GM12873 (cell line): ENCODE data around the gene BCL11A.

Experiments
- TF ChIP-seq, protein P1 (sequence below): IDR thresholded peaks from 2 replicates; pipeline ENCODE4 v1.5.1; 2012; ENCODE audit warnings: low read depth, mild to moderate bottlenecking, moderate library complexity, low read length, control low read depth; ENCODE audit not compliant: insufficient read depth; ENCODE audit errors: missing control alignments

BCL11A gene

DNA sequence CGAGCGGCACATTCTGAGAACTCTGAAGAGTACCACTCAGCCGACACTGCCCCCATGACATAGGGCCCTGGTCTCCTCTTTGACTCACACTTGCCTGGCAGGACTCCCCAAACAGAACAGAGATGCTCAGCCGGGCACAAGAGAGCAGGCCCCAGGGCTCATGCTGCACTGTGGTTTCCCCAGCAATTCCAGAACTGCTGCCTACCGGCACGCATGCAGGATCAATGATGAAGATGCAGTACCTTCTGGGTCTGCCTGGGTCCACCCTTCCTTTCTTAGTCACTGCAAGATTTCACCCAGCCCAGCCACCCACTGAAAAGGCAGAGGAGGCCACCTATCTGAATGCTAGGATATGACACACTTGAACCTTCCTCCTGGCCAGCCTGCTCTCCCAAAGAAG is 49.4 kb downstream of the BCL11A start:
- TF ChIP-seq, protein P1, sequence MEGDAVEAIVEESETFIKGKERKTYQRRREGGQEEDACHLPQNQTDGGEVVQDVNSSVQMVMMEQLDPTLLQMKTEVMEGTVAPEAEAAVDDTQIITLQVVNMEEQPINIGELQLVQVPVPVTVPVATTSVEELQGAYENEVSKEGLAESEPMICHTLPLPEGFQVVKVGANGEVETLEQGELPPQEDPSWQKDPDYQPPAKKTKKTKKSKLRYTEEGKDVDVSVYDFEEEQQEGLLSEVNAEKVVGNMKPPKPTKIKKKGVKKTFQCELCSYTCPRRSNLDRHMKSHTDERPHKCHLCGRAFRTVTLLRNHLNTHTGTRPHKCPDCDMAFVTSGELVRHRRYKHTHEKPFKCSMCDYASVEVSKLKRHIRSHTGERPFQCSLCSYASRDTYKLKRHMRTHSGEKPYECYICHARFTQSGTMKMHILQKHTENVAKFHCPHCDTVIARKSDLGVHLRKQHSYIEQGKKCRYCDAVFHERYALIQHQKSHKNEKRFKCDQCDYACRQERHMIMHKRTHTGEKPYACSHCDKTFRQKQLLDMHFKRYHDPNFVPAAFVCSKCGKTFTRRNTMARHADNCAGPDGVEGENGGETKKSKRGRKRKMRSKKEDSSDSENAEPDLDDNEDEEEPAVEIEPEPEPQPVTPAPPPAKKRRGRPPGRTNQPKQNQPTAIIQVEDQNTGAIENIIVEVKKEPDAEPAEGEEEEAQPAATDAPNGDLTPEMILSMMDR, result peak; percentile 40

DNA sequence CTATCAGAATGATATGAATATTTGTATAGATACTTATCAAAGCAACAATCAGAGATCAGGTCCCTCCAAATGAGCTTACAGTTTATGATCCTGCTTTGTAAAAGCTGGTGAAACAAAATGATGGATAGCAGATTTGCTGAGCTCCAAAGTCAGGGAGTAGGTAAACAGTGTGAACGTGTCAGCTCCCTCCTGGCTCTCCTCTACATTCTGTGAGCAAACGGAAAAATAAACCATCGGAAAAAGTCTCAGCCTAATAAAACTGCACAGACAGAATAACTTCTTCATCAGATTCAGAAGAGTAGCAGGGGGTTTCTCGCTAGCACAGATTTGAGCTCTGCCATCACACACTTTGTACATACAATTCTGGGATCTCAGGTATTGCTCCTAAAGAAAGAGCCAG is 51.3 kb downstream of the BCL11A start:
- TF ChIP-seq, protein P1, result no peak

DNA sequence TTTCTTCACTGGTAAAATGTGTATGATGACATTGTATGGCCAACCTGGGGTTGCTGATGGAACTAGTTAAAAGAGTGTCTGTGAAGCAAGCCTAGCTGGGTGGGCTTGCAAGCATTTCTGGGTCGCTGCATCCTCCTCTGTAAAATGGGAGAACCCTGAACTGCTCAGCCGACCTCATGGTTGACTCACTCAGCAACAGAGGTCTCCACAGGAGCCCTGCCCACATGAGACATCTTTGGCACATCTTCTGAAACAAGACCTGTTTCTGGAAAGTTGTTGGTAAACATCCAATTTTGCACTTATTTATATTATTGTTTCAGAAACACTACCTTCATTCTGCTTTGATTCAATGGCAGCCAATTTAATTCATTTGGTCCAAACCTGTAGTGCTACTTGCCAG is 52.6 kb downstream of the BCL11A start:
- TF ChIP-seq, protein P1, result no peak

DNA sequence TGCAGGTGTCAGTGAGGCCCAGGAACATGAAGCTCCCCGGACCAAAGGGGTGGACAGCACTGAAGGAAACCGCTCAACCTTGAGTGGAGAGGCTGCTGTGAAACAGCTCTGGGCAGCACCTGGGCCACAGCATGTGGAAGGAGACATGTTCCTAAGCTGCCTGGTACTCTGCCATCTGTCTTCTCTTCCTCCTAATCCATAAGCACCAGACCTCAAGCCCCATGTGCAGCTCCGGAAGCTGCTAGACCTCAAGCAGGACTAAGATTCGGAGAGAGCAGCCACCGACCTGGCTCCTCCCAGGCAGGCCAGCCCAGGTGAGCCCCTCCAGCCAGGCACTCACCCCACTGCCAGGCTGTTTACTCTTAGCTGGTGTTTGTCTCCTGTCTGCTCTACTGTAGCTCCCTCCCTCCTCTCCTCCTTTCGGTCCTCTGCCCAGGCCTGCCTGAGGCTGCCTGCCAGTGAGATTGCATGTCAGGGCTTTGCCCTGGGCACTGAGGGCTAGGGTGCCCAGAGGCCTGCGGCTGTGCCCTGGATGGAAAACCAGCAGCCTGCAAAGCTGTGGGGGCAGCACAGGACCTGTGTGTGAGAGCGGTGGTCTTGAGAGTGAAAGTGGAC is 53.7 kb downstream of the BCL11A start:
- TF ChIP-seq, protein P1, result no peak

DNA sequence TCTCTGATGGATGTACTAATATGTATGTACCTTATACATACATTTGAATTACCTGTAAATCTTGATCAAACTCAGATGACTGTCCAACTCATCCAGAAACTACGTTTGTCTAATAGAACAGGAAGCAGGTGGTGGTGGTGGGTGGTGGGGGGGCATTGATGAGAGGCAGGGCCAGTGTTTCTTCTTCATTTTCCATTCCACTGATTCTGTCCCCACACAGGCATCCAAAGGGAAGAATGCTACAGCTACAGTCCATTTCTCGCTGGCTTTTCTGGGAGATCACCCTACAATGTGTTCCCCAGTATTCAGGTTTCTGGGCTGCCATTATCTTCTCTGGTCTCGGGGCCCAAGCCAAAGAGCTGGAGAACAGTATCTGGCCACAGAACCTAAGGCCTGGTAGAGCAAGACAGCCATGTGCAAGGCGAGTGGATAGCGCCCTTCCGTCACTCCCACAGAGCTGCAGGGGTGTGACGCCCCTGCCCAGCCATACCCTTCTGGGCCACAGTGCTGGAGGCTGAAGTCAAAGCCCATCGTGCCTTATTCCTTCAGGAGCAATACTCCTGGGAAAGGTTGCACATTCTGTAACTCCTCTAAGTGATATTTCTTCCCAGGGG is 54.5 kb downstream of the BCL11A start:
- TF ChIP-seq, protein P1, result no peak

DNA sequence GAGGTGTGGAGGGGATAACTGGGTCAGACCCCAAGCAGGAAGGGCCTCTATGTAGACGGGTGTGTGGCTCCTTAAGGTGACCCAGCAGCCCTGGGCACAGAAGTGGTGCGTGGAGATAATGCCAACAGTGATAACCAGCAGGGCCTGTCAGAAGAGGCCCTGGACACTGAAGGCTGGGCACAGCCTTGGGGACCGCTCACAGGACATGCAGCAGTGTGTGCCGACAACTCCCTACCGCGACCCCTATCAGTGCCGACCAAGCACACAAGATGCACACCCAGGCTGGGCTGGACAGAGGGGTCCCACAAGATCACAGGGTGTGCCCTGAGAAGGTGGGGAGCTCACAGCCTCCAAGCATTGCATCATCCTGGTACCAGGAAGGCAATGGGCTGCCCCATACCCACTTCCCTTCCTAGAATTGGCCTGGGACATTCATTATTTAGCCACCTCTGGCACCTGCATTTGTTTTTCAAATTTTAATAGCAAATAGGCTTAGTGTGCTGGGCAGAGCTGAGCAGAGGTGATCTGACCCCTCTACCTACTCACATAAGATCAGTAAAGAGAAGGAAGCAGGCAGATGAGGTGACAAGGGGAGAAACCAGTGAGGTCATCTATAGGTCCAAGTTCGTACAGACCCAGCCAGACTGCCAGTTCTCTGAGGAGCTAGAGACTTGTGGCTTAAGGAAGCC is 55.2 kb downstream of the BCL11A start:
- TF ChIP-seq, protein P1, result no peak

DNA sequence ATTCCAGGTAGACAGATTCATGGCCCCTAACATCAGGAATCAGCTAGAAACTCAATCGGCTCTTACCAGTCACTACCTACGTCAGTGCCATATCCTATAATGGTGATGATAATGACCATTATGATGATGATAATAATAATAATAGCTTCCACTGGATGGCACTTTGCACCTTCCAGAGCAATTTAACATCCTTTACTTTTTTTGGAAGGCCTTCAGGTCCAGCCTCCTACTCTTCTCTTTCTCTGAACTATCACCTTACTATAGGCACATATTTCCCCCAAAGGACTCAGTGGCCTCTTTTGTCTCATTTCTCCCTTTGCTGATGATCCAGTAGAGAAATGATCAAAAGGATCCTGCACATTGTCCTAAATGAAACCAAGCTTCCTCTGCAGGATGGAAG is 56.0 kb downstream of the BCL11A start:
- TF ChIP-seq, protein P1, result no peak
